H9 (cell line): Measurements from ENCODE around the gene ATE1. TPM values are rescaled to one million over a fixed set of nuclear protein-coding genes. Genes with fewer than 3 reads are reported as not detected.

Experiments used
- DNase-seq: peaks from one replicate; pipeline ENCODE4 v3.0.0-alpha.2; 2017
- H2AFZ ChIP-seq: one replicate; pipeline ENCODE4 v1.6.1; 2013; ENCODE audit warnings: mild to moderate bottlenecking, low read length, control low read depth, moderate library complexity
- H2AK5ac ChIP-seq: 2 replicates; pipeline ENCODE4 v1.6.1; 2013; ENCODE audit warnings: low read length, control low read depth, mixed read lengths; ENCODE audit not compliant: insufficient read length
- H2BK120ac ChIP-seq: one replicate; pipeline ENCODE4 v1.6.1; 2013; ENCODE audit warnings: low read depth, mild to moderate bottlenecking, low read length, control low read depth, inconsistent platforms; ENCODE audit not compliant: poor library complexity, severe bottlenecking
- H2BK12ac ChIP-seq: 2 replicates; pipeline ENCODE4 v1.6.1; 2013; ENCODE audit warnings: low read length, control low read depth, mixed read lengths, low read depth; ENCODE audit not compliant: insufficient read length
- H2BK15ac ChIP-seq: 2 replicates; pipeline ENCODE4 v1.6.1; 2013; ENCODE audit warnings: low read depth, low read length, control low read depth
- H2BK20ac ChIP-seq: one replicate; pipeline ENCODE4 v1.6.1; 2013; ENCODE audit warnings: low read depth, mild to moderate bottlenecking, low read length, control low read depth, inconsistent platforms; ENCODE audit not compliant: poor library complexity, severe bottlenecking
- H2BK5ac ChIP-seq: 2 replicates; pipeline ENCODE4 v1.6.1; 2013; ENCODE audit warnings: low read length, control low read depth, mixed read lengths; ENCODE audit not compliant: insufficient read length
- H3K14ac ChIP-seq: 2 replicates; pipeline ENCODE4 v1.6.1; 2013; ENCODE audit warnings: low read length, control low read depth; ENCODE audit not compliant: insufficient read depth
- H3K18ac ChIP-seq: 2 replicates; pipeline ENCODE4 v1.6.1; 2013; ENCODE audit warnings: low read depth, mild to moderate bottlenecking, mixed read lengths, low read length, control low read depth; ENCODE audit not compliant: insufficient read length
- H3K23ac ChIP-seq: 2 replicates; pipeline ENCODE4 v1.6.1; 2013; ENCODE audit warnings: low read length, control low read depth, mixed read lengths, low read depth; ENCODE audit not compliant: insufficient read length
- H3K23me2 ChIP-seq: 2 replicates; pipeline ENCODE4 v1.6.1; 2013; ENCODE audit warnings: low read depth, mild to moderate bottlenecking, mixed read lengths, low read length, control low read depth; ENCODE audit not compliant: insufficient read length, poor library complexity, severe bottlenecking
- H3K27ac ChIP-seq: 2 replicates; pipeline ENCODE4 v1.5.1; 2013; ENCODE audit warnings: low read length, control low read depth, mixed read lengths, low read depth; ENCODE audit not compliant: insufficient read length
- H3K27me3 ChIP-seq: 2 replicates; pipeline ENCODE4 v1.6.1; 2013; ENCODE audit warnings: low read length, control low read depth, inconsistent platforms; ENCODE audit not compliant: insufficient read depth
- H3K4ac ChIP-seq: 2 replicates; pipeline ENCODE4 v1.6.1; 2013; ENCODE audit warnings: low read depth, mild to moderate bottlenecking, control low read depth, inconsistent platforms, low read length, moderate library complexity
- H3K4me1 ChIP-seq: 2 replicates; pipeline ENCODE4 v1.6.1; 2013; ENCODE audit warnings: low read length, control low read depth, inconsistent platforms; ENCODE audit not compliant: insufficient read depth
- H3K4me2 ChIP-seq: 2 replicates; pipeline ENCODE4 v1.6.1; 2013; ENCODE audit warnings: low read length, control low read depth, mixed read lengths; ENCODE audit not compliant: insufficient read length, insufficient read depth
- H3K56ac ChIP-seq: 2 replicates; pipeline ENCODE4 v1.6.1; 2013; ENCODE audit warnings: low read depth, mild to moderate bottlenecking, mixed read lengths, low read length, control low read depth; ENCODE audit not compliant: insufficient read length
- H3K79me1 ChIP-seq: 2 replicates; pipeline ENCODE4 v1.6.1; 2013; ENCODE audit warnings: low read depth, mild to moderate bottlenecking, moderate library complexity, low read length, control low read depth, inconsistent platforms; ENCODE audit not compliant: insufficient read depth, poor library complexity, severe bottlenecking
- H3K79me2 ChIP-seq: 2 replicates; pipeline ENCODE4 v1.6.1; 2013; ENCODE audit warnings: low read length, control low read depth, inconsistent platforms; ENCODE audit not compliant: insufficient read depth
- H3K9ac ChIP-seq: 2 replicates; pipeline ENCODE4 v1.6.1; 2013; ENCODE audit warnings: low read length, control low read depth, mixed read lengths; ENCODE audit not compliant: insufficient read length; ENCODE audit errors: extremely low read depth
- H3K9me3 ChIP-seq: one replicate; pipeline ENCODE4 v1.6.1; 2013; ENCODE audit warnings: low read depth, low read length, inconsistent platforms; ENCODE audit not compliant: control insufficient read depth
- H3T11ph ChIP-seq: one replicate; pipeline ENCODE4 v1.6.1; 2013; ENCODE audit warnings: mild to moderate bottlenecking, low read length, control low read depth, inconsistent platforms
- H4K20me1 ChIP-seq: one replicate; pipeline ENCODE4 v1.6.1; 2013; ENCODE audit not compliant: control insufficient read depth, insufficient read length, insufficient read depth
- H4K5ac ChIP-seq: 2 replicates; pipeline ENCODE4 v1.6.1; 2013; ENCODE audit warnings: low read depth, mild to moderate bottlenecking, mixed read lengths, low read length, control low read depth; ENCODE audit not compliant: insufficient read length
- H4K8ac ChIP-seq: replicated peaks from 2 replicates; pipeline ENCODE4 v1.6.1; 2013; ENCODE audit warnings: low read length, control low read depth, mixed read lengths, low read depth; ENCODE audit not compliant: insufficient read length
- H4K91ac ChIP-seq: 2 replicates; pipeline ENCODE4 v1.6.1; 2013; ENCODE audit warnings: low read depth, mild to moderate bottlenecking, moderate library complexity, mixed read lengths, low read length, control low read depth; ENCODE audit not compliant: insufficient read length
- H3K27ac Mint-ChIP-seq, 3 experiments: 2 replicates in 2 of 3; 3 replicates in 1 of 3; pipeline ENCODE4 v1.8.0; 2020 to 2021; ENCODE audit warnings: mixed read lengths in 3 of 3, mild to moderate bottlenecking in 1 of 3, moderate library complexity in 1 of 3
- H3K27me3 Mint-ChIP-seq: 2 replicates; pipeline ENCODE4 v1.8.0; 2021; ENCODE audit warnings: low read depth, mild to moderate bottlenecking, moderate library complexity, mixed read lengths
- H3K36me3 Mint-ChIP-seq, 3 experiments: 2 replicates in 2 of 3; 3 replicates in 1 of 3; pipeline ENCODE4 v1.8.0; 2020 to 2021; ENCODE audit warnings: low read depth in 3 of 3, mixed read lengths in 3 of 3; ENCODE audit not compliant: insufficient read depth in 1 of 3
- H3K4me1 Mint-ChIP-seq, 2 experiments: 2 replicates each; pipeline ENCODE4 v1.8.0; 2020; ENCODE audit warnings: mixed read lengths in 2 of 2
- H3K4me3 Mint-ChIP-seq, 2 experiments: 2 replicates in 1 of 2; 3 replicates in 1 of 2; pipeline ENCODE4 v1.8.0; 2020 to 2021; ENCODE audit warnings: mild to moderate bottlenecking in 2 of 2, mixed read lengths in 2 of 2, moderate library complexity in 1 of 2
- H3K9me3 Mint-ChIP-seq, 2 experiments: 2 replicates in 1 of 2; 3 replicates in 1 of 2; pipeline ENCODE4 v1.8.0; 2020; ENCODE audit warnings: mild to moderate bottlenecking in 2 of 2, mixed read lengths in 2 of 2, moderate library complexity in 1 of 2
- WGBS: extraction: QIAGEN DNeasy Blood & Tissue Kit; methylation state at CpG from one replicate; pipeline ENCODE4 v1.1.7; 2013; ENCODE audit warnings: missing lambda C conversion rate, low lambda C conversion rate, mixed read lengths; ENCODE audit not compliant: insufficient read length; ENCODE audit errors: extremely low coverage; 5-methylcytosine and 5-hydroxymethylcytosine counted together
- total RNA-seq: library from RNA; stranded (reverse); gene quantifications from 2 replicates; pipeline ENCODE4 v1.2.1, GENCODE V29; 2021
- TF ChIP-seq, protein P1 (sequence below): fragments of 200-600 bp; sonication (generic); conservative IDR thresholded peaks from 3 replicates; pipeline ENCODE4 v1.8.0; 2021; ENCODE audit warnings: antibody characterized with exemption, mild to moderate bottlenecking

The ATE1 gene
- total RNA-seq, 1 experiment from 2014 or later, result 29.0 TPM

DNA sequence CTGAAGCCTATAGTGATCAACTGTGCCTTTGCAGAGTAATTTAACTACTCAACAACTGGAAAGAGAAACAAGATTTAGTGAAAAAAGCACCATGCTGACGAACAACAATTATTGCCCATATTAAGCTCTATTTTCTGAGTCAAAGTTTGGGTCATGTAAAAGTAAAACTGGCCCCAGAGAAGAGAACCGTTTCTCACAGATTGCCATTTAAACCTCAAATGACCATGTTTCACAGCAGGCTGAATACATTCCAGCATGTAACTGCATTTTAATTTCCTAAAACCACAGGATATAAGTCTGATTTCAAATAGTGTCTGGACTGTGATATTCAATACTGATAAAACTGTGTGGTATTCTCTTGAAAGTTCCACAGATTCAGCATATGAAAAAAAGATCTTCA lies 140.7 kb downstream of the ATE1 start:
- H3K27ac ChIP-seq, result no peak overlapping the region
- H3K4ac ChIP-seq, result no peak overlapping the region
- H3K79me2 ChIP-seq, result no peaks in the 10 kb centered on the region
- Mint-ChIP-seq H3K27me3 (no peaks in the 10 kb centered on the region), H3K9me3 (no peaks in the 10 kb centered on the region), H3K27ac (no peak overlapping the region), H3K4me1 (peaks cover 0 to 3% of the 10 kb centered on the region in 2 experiments; a peak in 2 of 4 replicates), H3K4me3 (no peak overlapping the region), H3K36me3 (no peaks in the 10 kb centered on the region; a peak in 3 of 7 replicates)
- no peaks in the 10 kb centered on the region for H3K9me3 ChIP-seq
- H2BK120ac ChIP-seq, result no peak overlapping the region
- H3K9ac ChIP-seq, result no peak overlapping the region
- no peak for DNase-seq
- H3K27me3 ChIP-seq, result no peaks in the 10 kb centered on the region
- no peaks in the 10 kb centered on the region for H3K79me1 ChIP-seq
- H3K4me2 ChIP-seq, result no peak overlapping the region
- H3K18ac ChIP-seq, result no peak overlapping the region
- no peak overlapping the region for H3K56ac ChIP-seq
- H3K23me2 ChIP-seq, result no peaks in the 10 kb centered on the region
- H3T11ph ChIP-seq, result no peak overlapping the region
- TF ChIP-seq, protein P1, sequence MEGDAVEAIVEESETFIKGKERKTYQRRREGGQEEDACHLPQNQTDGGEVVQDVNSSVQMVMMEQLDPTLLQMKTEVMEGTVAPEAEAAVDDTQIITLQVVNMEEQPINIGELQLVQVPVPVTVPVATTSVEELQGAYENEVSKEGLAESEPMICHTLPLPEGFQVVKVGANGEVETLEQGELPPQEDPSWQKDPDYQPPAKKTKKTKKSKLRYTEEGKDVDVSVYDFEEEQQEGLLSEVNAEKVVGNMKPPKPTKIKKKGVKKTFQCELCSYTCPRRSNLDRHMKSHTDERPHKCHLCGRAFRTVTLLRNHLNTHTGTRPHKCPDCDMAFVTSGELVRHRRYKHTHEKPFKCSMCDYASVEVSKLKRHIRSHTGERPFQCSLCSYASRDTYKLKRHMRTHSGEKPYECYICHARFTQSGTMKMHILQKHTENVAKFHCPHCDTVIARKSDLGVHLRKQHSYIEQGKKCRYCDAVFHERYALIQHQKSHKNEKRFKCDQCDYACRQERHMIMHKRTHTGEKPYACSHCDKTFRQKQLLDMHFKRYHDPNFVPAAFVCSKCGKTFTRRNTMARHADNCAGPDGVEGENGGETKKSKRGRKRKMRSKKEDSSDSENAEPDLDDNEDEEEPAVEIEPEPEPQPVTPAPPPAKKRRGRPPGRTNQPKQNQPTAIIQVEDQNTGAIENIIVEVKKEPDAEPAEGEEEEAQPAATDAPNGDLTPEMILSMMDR, result no peak
- H2BK5ac ChIP-seq, result no peak overlapping the region
- no peaks in the 10 kb centered on the region for H3K4me1 ChIP-seq
- no peak overlapping the region for H4K8ac ChIP-seq
- no peak overlapping the region for H3K14ac ChIP-seq
- H2AFZ ChIP-seq, result no peak overlapping the region
- no CpG with 5 or more reads among the region's 2 CpGs for WGBS
- no peak overlapping the region for H2BK12ac ChIP-seq
- no peak overlapping the region for H3K23ac ChIP-seq
- no peak overlapping the region for H2AK5ac ChIP-seq
- H2BK20ac ChIP-seq, result no peak overlapping the region
- H4K20me1 ChIP-seq, result no peaks in the 10 kb centered on the region
- no peak overlapping the region for H4K91ac ChIP-seq
- no peak overlapping the region for H4K5ac ChIP-seq
- no peak overlapping the region for H2BK15ac ChIP-seq
